T-cell (primary cell): Measurements from ENCODE around the gene KLF13. TPM values are rescaled to one million over a fixed set of nuclear protein-coding genes. Genes with fewer than 3 reads are reported as not detected.
A peak's percentile ranks its signal among the peaks of the same experiment; 100 is the strongest.

Source experiments
- ATAC-seq, 4 experiments: fragments of 200-7000 bp in 3 of 4; fragments of 150-1000 bp in 1 of 4; cut with Tn5 transposase; replicated peaks in 1 of 4; 1 replicate in 3 of 4; 2 replicates in 1 of 4; pipeline ENCODE4 v1.10.0; 2021; ENCODE audit warnings: moderate library complexity in 3 of 4, mild to moderate bottlenecking in 2 of 4, moderate number of reproducible peaks in 1 of 4
- CTCF ChIA-PET, 2 donors: fragments of 300-600 bp; sonication (Branson Sonifier 250); formaldehyde crosslinking; loops; one replicate each; lab custom pipeline; 2022; ENCODE audit warnings: antibody characterized with exemption in 2 of 2; lab: Charles Lee
- POLR2A ChIA-PET, 2 donors: fragments of 300-600 bp; sonication (Branson Sonifier 250); formaldehyde crosslinking; loops; one replicate each; lab custom pipeline; 2022; ENCODE audit warnings: antibody characterized with exemption in 2 of 2; lab: Charles Lee
- DNase-seq, 35 experiments: peaks; one replicate each; pipeline versions ENCODE4 v3.0.0 to v3.0.0-alpha.2; 2013 to 2023
- H3K27ac ChIP-seq: one replicate; pipeline ENCODE4 v1.5.1; 2013; ENCODE audit warnings: low read length
- H3K27me3 ChIP-seq, 2 experiments: replicated peaks in 1 of 2; 1 replicate in 1 of 2; 2 replicates in 1 of 2; pipeline versions ENCODE4 v1.6.1 to v1.7.0; 2013; ENCODE audit warnings: low read length in 1 of 2, mixed read lengths in 1 of 2; ENCODE audit not compliant: control insufficient read depth in 2 of 2, insufficient read depth in 2 of 2; ENCODE audit errors: extremely low read depth in 1 of 2
- H3K36me3 ChIP-seq, 2 donors: 1 replicate in 1 of 2; 2 replicates in 1 of 2; pipeline versions ENCODE4 v1.6.1 to v1.7.0; 2013; ENCODE audit warnings: low read length in 1 of 2; ENCODE audit not compliant: control insufficient read depth in 2 of 2, insufficient read depth in 1 of 2; ENCODE audit errors: extremely low read depth in 1 of 2
- H3K4me1 ChIP-seq, 2 experiments: 1 replicate in 1 of 2; 2 replicates in 1 of 2; pipeline versions ENCODE4 v1.6.1 to v1.7.0; 2013; ENCODE audit warnings: low read length in 2 of 2, mixed read lengths in 1 of 2; ENCODE audit not compliant: insufficient read depth in 2 of 2, control insufficient read depth in 1 of 2; ENCODE audit errors: extremely low read depth in 1 of 2
- H3K4me3 ChIP-seq, 2 donors: 1 replicate in 1 of 2; 2 replicates in 1 of 2; pipeline versions ENCODE4 v1.5.1 to v1.7.0; 2013; ENCODE audit warnings: mild to moderate bottlenecking in 2 of 2, low read length in 1 of 2, moderate library complexity in 1 of 2; ENCODE audit not compliant: control insufficient read depth in 1 of 2; ENCODE audit errors: extremely low read depth in 1 of 2
- H3K9me3 ChIP-seq: 2 replicates; pipeline ENCODE4 v1.7.0; 2013
- H3K27ac Mint-ChIP-seq, 2 donors: one replicate each; pipeline ENCODE4 v1.8.0; 2020 to 2021; ENCODE audit warnings: mild to moderate bottlenecking in 2 of 2, mixed read lengths in 2 of 2
- H3K27me3 Mint-ChIP-seq, 2 donors: one replicate each; pipeline ENCODE4 v1.8.0; 2021 to 2022; ENCODE audit warnings: mixed read lengths in 2 of 2
- H3K36me3 Mint-ChIP-seq: one replicate; pipeline ENCODE4 v1.8.0; 2021; ENCODE audit warnings: mixed read lengths
- H3K4me1 Mint-ChIP-seq, 3 donors: one replicate each; pipeline ENCODE4 v1.8.0; 2020 to 2022; ENCODE audit warnings: mixed read lengths in 3 of 3, mild to moderate bottlenecking in 1 of 3
- H3K4me3 Mint-ChIP-seq, 3 donors: one replicate each; pipeline ENCODE4 v1.8.0; 2020 to 2022; ENCODE audit warnings: mild to moderate bottlenecking in 3 of 3, mixed read lengths in 3 of 3, moderate library complexity in 3 of 3
- H3K9me3 Mint-ChIP-seq, 3 donors: one replicate each; pipeline ENCODE4 v1.8.0; 2020 to 2022; ENCODE audit warnings: mixed read lengths in 3 of 3
- WGBS: methylation state at CpG from one replicate; pipeline ENCODE4 v1.1.5; 2013; ENCODE audit warnings: missing lambda C conversion rate; ENCODE audit not compliant: insufficient coverage; 5-methylcytosine and 5-hydroxymethylcytosine counted together
- total RNA-seq, 35 experiments: library from RNA in 6 of 35; stranded (reverse) in 6 of 35; fragments of 120-200 nt in 1 of 35; gene quantifications; one replicate each; pipeline versions ENCODE4 v1.2.1 to v1.2.4 and lab custom pipeline; 2013 to 2026

KLF13 gene
- total RNA-seq, 5 donors from 2014 or later (not counting 1 experiment from before 2014, with no cell fraction given): 218 to 327 (median 288) TPM

DNA sequence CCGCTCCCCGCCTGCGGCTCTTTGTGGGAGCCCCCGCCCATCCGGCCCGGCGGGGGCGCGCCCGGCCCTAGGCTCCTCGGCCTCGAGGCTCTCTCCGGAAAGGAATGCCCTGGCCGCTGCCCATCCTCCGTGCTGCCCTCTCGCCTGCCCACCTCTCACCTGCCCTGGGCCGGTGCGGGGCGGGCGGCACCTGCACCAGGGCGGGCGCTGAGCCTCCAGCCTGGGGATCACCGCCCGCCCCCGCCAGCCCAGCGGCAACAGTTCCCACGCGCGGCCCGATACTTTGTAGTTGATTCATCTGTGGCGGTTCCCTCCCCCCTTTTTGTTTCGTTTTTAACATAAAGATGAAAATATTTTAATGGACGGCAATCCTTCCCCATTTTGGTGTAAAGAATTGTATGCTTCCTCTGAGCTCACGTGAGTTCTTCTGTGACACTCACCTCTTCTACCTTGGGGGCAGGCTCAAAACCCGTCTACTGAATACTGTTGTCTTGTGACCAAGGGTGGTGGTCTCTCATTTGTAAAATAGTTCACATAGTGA, 1.9 kb downstream of the KLF13 start:
- DNase-seq (peak in 34 of 35 experiments; percentile 59 to 87 (median 77)), ATAC-seq (peak in 1 of 4 experiments; percentile 7)
- Histone ChIP-seq H3K36me3 (peaks cover 5 to 11% of the 10 kb centered on the region in 2 donors), H3K4me1 (peaks cover 50 to 59% of the 10 kb centered on the region in 2 experiments), H3K27me3 (no peaks in the 10 kb centered on the region), H3K9me3 (no peaks in the 10 kb centered on the region), H3K4me3 (peak overlapping the region; percentile 73 to 76), H3K27ac (peak overlapping the region; percentile 80)
- 0% methylated on average over 17 of the region's 35 CpGs for WGBS
- peak overlapping the region; percentile 94 to 99 for H3K27ac Mint-ChIP-seq
- POLR2A ChIA-PET: interaction anchor here (0.6 to 1.4 kb wide), 13 partner anchors 10 to 704 kb away, joined by 3 to 17 read pairs (median 4); no protein-coding TSS in a partner anchor
- H3K27me3 Mint-ChIP-seq: no peaks in the 10 kb centered on the region
- H3K9me3 Mint-ChIP-seq: no peaks in the 10 kb centered on the region
- peaks cover 63 to 69% (median 68%) of the 10 kb centered on the region in 3 donors for H3K4me1 Mint-ChIP-seq
- H3K36me3 Mint-ChIP-seq: peaks cover 19% of the 10 kb centered on the region
- CTCF ChIA-PET: interaction anchor here (0.7 to 1.7 kb wide), 6 partner anchors 14 to 137 kb away, joined by 3 to 12 read pairs (median 6); no protein-coding TSS in a partner anchor
- peak overlapping the region; percentile 94 to 99 (median 96) for H3K4me3 Mint-ChIP-seq

- peaks cover 5 to 11% of the 10 kb centered on the region in 2 donors for H3K36me3 ChIP-seq
- Mint-ChIP-seq H3K27ac (peak overlapping the region; percentile 94 to 99), H3K9me3 (no peaks in the 10 kb centered on the region), H3K36me3 (peaks cover 19% of the 10 kb centered on the region), H3K4me1 (peaks cover 65 to 69% (median 67%) of the 10 kb centered on the region in 3 donors), H3K27me3 (no peaks in the 10 kb centered on the region), H3K4me3 (peak overlapping the region; percentile 94 to 99 (median 96))
- peak in 3 of 35 experiments; percentile 40 to 48 (median 43) for DNase-seq
- WGBS: 1% methylated on average over 29 of the region's 29 CpGs
- peak overlapping the region; percentile 80 for H3K27ac ChIP-seq
- ChIA-PET CTCF (interaction anchor here (0.7 to 1.7 kb wide), 6 partner anchors 13 to 137 kb away, joined by 3 to 12 read pairs (median 6); no protein-coding TSS in a partner anchor), POLR2A (interaction anchor here (0.6 to 1.4 kb wide), 14 partner anchors 9 to 705 kb away, joined by 3 to 17 read pairs (median 4); no protein-coding TSS in a partner anchor)
- H3K9me3 ChIP-seq: no peaks in the 10 kb centered on the region
- no peak for ATAC-seq
- peaks cover 56 to 65% of the 10 kb centered on the region in 2 experiments for H3K4me1 ChIP-seq
- peak overlapping the region; percentile 73 to 76 for H3K4me3 ChIP-seq
- H3K27me3 ChIP-seq: no peaks in the 10 kb centered on the region
Observed at GRCh38 chr15:31328969-31329639, 2.5 kb downstream of the KLF13 start.

DNA sequence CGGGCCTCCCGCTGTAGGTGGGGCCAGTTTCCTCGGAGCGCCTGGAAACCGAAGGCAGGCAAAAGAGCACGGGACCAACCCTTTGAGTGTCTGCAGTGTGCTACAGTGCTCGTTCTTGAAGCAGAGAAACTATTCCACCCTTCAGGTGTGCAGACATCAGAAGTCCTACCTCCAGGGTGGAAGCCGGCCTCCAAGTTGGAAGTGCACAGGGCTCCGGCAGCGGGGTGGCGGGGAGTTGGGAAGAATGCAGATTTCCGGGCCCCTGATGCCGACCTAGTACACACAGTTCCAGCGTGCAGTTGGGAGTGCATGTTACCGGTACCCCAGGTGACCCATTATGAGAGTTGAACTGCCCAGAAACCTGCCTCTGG, 3.0 kb downstream of the KLF13 start:
- Mint-ChIP-seq H3K4me3 (peak overlapping the region; percentile 94 to 99 (median 96)), H3K27ac (peak overlapping the region; percentile 94 to 99), H3K36me3 (peaks cover 19% of the 10 kb centered on the region), H3K4me1 (peaks cover 64 to 69% (median 67%) of the 10 kb centered on the region in 3 donors), H3K9me3 (no peaks in the 10 kb centered on the region), H3K27me3 (no peaks in the 10 kb centered on the region)
- peaks cover 55 to 66% of the 10 kb centered on the region in 2 experiments for H3K4me1 ChIP-seq
- POLR2A ChIA-PET: interaction anchor here (0.6 to 1.4 kb wide), 3 partner anchors 21 to 116 kb away, joined by 4 to 8 read pairs (median 4); no protein-coding TSS in a partner anchor
- peaks cover 5 to 11% of the 10 kb centered on the region in 2 donors for H3K36me3 ChIP-seq
- ATAC-seq: no peak
- peak overlapping the region; percentile 80 for H3K27ac ChIP-seq
- 33% methylated on average over 13 of the region's 15 CpGs for WGBS
- H3K4me3 ChIP-seq: peak overlapping the region; percentile 73 to 76
- no peaks in the 10 kb centered on the region for H3K27me3 ChIP-seq
- no peaks in the 10 kb centered on the region for H3K9me3 ChIP-seq
- DNase-seq: no peak
- CTCF ChIA-PET: interaction anchor here in 1 of 2 donors (1.4 kb wide), 1 partner anchor 17 kb away, joined by 12 read pairs; no protein-coding TSS in a partner anchor

DNA sequence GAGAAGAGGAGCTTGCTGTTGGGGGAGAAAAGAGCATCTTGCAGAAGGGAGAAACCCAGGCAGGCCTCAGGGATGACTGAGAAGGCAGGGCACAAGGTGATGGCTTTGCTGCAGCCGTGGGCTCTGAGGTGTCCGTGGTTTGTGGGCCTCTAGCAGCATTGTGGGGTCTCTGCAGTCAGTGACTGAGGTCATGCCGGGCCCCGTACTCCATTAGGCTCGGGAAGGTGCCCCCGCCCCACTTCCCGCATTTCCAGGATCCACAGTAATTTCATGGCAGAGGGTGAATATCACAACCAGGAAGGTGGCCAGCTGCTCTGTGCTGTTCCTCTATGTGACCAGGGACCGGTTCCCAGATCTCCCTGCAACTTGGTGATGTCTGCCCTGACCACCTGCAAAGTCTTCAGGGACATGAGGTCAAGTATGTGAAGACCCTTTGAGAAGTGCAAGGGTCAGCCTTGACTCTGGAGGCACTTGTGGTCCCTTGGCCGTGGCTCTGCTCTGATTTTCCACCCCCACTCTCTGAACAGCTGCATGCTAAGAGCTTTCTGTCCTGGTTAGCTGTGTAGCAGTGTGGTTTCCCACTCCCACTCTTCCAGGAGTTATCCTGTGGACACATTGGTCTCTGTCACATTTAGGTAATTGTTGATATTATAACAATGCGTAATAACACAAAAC, 3.6 kb downstream of the KLF13 start:
- H3K4me3 Mint-ChIP-seq: peak overlapping the region; percentile 94 to 99 (median 96)
- Histone ChIP-seq H3K4me3 (peak overlapping the region; percentile 73 to 76), H3K27ac (peak overlapping the region; percentile 80), H3K9me3 (no peaks in the 10 kb centered on the region), H3K27me3 (no peaks in the 10 kb centered on the region), H3K4me1 (peaks cover 55 to 66% of the 10 kb centered on the region in 2 experiments), H3K36me3 (peaks cover 5 to 11% of the 10 kb centered on the region in 2 donors)
- ATAC-seq (no peak), DNase-seq (no peak)
- H3K36me3 Mint-ChIP-seq: peaks cover 19% of the 10 kb centered on the region
- CTCF ChIA-PET: interaction anchor here in 1 of 2 donors (0.6 kb wide), 1 partner anchor 40 kb away, joined by 3 read pairs; no protein-coding TSS in a partner anchor
- POLR2A ChIA-PET: interaction anchor here in 1 of 2 donors (0.6 kb wide), 1 partner anchor 117 kb away, joined by 8 read pairs; no protein-coding TSS in a partner anchor
- WGBS: 49% methylated on average over 6 of the region's 10 CpGs
- H3K9me3 Mint-ChIP-seq: no peaks in the 10 kb centered on the region
- H3K4me1 Mint-ChIP-seq: peaks cover 64 to 69% (median 67%) of the 10 kb centered on the region in 3 donors
- H3K27me3 Mint-ChIP-seq: no peaks in the 10 kb centered on the region
- H3K27ac Mint-ChIP-seq: peak overlapping the region; percentile 94 to 99

DNA sequence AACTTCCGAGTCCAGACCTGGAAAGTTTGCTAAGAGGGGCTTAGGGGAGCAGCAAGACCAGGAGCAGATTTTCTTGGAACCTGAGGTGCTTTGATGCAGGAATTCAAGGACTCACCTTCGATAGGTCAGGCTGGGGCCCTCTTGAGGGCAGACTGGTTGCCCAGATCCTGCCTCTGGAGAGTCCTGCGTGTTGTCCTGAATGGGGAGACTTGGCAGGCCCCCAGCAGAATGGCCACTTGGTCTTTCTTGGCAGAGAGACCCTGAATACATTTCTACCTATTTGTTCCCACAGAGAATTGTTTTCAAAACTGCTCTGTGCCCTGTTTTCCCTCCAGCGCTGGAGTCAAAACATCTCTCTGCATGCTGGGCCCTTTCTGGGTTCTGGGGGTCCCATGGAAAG, 4.2 kb downstream of the KLF13 start:
- H3K4me1 ChIP-seq: peaks cover 57 to 69% of the 10 kb centered on the region in 2 experiments
- ChIA-PET CTCF (no interaction called here), POLR2A (no interaction called here)
- peak overlapping the region in 1 of 2 donors; percentile 76 for H3K4me3 ChIP-seq
- peaks cover 22% of the 10 kb centered on the region for H3K36me3 Mint-ChIP-seq
- peak overlapping the region; percentile 80 for H3K27ac ChIP-seq
- no peak for DNase-seq
- H3K9me3 ChIP-seq: no peaks in the 10 kb centered on the region
- peak overlapping the region; percentile 94 to 99 (median 96) for H3K4me3 Mint-ChIP-seq
- no peak for ATAC-seq
- peak overlapping the region; percentile 94 to 99 for H3K27ac Mint-ChIP-seq
- H3K27me3 ChIP-seq: no peaks in the 10 kb centered on the region
- 52% methylated on average over 3 of the region's 4 CpGs for WGBS
- H3K9me3 Mint-ChIP-seq: no peaks in the 10 kb centered on the region
- no peaks in the 10 kb centered on the region for H3K27me3 Mint-ChIP-seq
- peaks cover 67 to 72% (median 71%) of the 10 kb centered on the region in 3 donors for H3K4me1 Mint-ChIP-seq
- peaks cover 5 to 15% of the 10 kb centered on the region in 2 donors for H3K36me3 ChIP-seq
